Measurements from ENCODE around the gene FAM124A. TPM values are rescaled to one million over a fixed set of nuclear protein-coding genes. Genes with fewer than 3 reads are reported as not detected.

The FAM124A gene
- not detected in 2 replicates for total RNA-seq

GRCh38 chr13:51222037-51222685 lies at the start of gene FAM124A:
TSS of gene FAM124A (plus strand) at chr13:51222398. CDS start at chr13:51222502, 104 bp downstream.

Other genes starting within 250 kb of the FAM124A start
- gene C13orf42, start 111.1 kb upstream of the FAM124A start, total RNA-seq: not detected in 2 replicates
- 0.04 TPM in 1 of 2 replicates, not detected in the other for gene SERPINE3, start 117.3 kb downstream of the FAM124A start, total RNA-seq
- gene INTS6, start 230.6 kb downstream of the FAM124A start, total RNA-seq: 27.3 and 33.6 TPM in 2 replicates

All from hair follicular keratinocyte (primary cell).